HFF-Myc (cell line): Measurements from ENCODE around the gene CDH22.

Source experiments
- DNase-seq: peaks from one replicate; pipeline ENCODE4 v3.0.0-alpha.2; 2011; ENCODE audit warnings: low read depth; ENCODE audit errors: extremely low read depth
- H3K4me3 ChIP-seq: replicated peaks from 2 replicates; pipeline ENCODE4 v1.5.1; 2011; ENCODE audit warnings: low read depth, mild to moderate bottlenecking, control low read depth, low read length
- CTCF ChIP-seq: IDR thresholded peaks from 2 replicates; pipeline ENCODE4 v1.5.1; 2012; ENCODE audit warnings: mild to moderate bottlenecking, low read depth, low read length, control low read depth; ENCODE audit errors: missing control alignments

CDH22 gene

GRCh38 chr20:46134716-46135115, 173.6 kb downstream of the CDH22 start:
- DNase-seq, result no peak
- H3K4me3 ChIP-seq, result no peak overlapping the region
- no peak for TF ChIP-seq CTCF

GRCh38 chr20:46133886-46134654, 174.2 kb downstream of the CDH22 start:
- TF ChIP-seq CTCF, result no peak
- H3K4me3 ChIP-seq, result no peak overlapping the region
- DNase-seq, result no peak

GRCh38 chr20:46132705-46133120, 175.6 kb downstream of the CDH22 start:
- TF ChIP-seq CTCF, result peak; percentile 83
- no peak for DNase-seq

GRCh38 chr20:46131396-46131795, 176.9 kb downstream of the CDH22 start:
- H3K4me3 ChIP-seq, result no peak overlapping the region
- no peak for DNase-seq
- TF ChIP-seq CTCF, result no peak

More at GRCh38 chr20:46132705-46133120, 175.6 kb downstream of the CDH22 start:
- H3K4me3 ChIP-seq, result no peak overlapping the region

GRCh38 chr20:46130534-46130933, 177.8 kb downstream of the CDH22 start:
- no peak for DNase-seq

GRCh38 chr20:46129955-46130481, 178.3 kb downstream of the CDH22 start:
- TF ChIP-seq CTCF, result no peak
- no peak overlapping the region for H3K4me3 ChIP-seq
- no peak for DNase-seq

More at GRCh38 chr20:46130534-46130933, 177.8 kb downstream of the CDH22 start:
- no peak for TF ChIP-seq CTCF
- H3K4me3 ChIP-seq, result no peak overlapping the region
